SH-SY5Y (cell line): ENCODE results near the gene CTNS.

ENCODE experiments used
- GATA2 ChIP-seq: IDR thresholded peaks from 2 replicates; pipeline ENCODE4 v1.6.1; 2011; ENCODE audit warnings: mild to moderate bottlenecking, low read depth, low read length
- GATA3 ChIP-seq: IDR thresholded peaks from 2 replicates; pipeline ENCODE4 v1.6.1; 2011; ENCODE audit warnings: low read depth, mild to moderate bottlenecking, low read length, moderate library complexity

GRCh38 chr17:3710951-3711383 is 74.4 kb downstream of the CTNS start:
- TF ChIP-seq GATA3 = no peak
- TF ChIP-seq GATA2 = no peak
